ENCODE results near the gene KCNQ2. TPM values are rescaled to one million over a fixed set of nuclear protein-coding genes. Genes with fewer than 3 reads are reported as not detected.

Gene KCNQ2
- total and polyA plus RNA-seq, 4 donors = not detected

DNA sequence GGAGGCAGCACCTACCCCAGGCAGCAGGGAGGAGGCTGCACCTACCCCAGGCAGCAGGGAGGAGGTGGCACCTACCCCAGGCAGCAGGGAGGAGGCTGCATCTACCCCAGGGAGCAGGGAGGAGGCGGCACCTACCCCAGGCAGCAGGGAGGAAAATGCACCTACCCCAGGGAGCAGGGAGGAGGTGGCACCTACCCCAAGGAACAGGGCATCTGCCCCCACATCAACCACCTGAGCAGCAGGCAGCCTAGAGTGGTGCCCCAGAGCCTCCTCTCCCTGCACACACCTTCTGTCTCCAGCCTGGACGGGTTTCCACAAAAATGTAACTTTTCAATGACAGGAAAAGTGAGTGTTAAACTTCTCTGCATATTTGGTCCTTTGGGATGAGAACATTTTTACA lies 10.2 kb downstream of the KCNQ2 start (continued):
- TF ChIP-seq, protein P1, sequence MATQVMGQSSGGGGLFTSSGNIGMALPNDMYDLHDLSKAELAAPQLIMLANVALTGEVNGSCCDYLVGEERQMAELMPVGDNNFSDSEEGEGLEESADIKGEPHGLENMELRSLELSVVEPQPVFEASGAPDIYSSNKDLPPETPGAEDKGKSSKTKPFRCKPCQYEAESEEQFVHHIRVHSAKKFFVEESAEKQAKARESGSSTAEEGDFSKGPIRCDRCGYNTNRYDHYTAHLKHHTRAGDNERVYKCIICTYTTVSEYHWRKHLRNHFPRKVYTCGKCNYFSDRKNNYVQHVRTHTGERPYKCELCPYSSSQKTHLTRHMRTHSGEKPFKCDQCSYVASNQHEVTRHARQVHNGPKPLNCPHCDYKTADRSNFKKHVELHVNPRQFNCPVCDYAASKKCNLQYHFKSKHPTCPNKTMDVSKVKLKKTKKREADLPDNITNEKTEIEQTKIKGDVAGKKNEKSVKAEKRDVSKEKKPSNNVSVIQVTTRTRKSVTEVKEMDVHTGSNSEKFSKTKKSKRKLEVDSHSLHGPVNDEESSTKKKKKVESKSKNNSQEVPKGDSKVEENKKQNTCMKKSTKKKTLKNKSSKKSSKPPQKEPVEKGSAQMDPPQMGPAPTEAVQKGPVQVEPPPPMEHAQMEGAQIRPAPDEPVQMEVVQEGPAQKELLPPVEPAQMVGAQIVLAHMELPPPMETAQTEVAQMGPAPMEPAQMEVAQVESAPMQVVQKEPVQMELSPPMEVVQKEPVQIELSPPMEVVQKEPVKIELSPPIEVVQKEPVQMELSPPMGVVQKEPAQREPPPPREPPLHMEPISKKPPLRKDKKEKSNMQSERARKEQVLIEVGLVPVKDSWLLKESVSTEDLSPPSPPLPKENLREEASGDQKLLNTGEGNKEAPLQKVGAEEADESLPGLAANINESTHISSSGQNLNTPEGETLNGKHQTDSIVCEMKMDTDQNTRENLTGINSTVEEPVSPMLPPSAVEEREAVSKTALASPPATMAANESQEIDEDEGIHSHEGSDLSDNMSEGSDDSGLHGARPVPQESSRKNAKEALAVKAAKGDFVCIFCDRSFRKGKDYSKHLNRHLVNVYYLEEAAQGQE (IDR thresholded peaks at IDR 0.05) = no peak
- TF ChIP-seq HNF4G (IDR thresholded peaks at IDR 0.05) = no peak

DNA sequence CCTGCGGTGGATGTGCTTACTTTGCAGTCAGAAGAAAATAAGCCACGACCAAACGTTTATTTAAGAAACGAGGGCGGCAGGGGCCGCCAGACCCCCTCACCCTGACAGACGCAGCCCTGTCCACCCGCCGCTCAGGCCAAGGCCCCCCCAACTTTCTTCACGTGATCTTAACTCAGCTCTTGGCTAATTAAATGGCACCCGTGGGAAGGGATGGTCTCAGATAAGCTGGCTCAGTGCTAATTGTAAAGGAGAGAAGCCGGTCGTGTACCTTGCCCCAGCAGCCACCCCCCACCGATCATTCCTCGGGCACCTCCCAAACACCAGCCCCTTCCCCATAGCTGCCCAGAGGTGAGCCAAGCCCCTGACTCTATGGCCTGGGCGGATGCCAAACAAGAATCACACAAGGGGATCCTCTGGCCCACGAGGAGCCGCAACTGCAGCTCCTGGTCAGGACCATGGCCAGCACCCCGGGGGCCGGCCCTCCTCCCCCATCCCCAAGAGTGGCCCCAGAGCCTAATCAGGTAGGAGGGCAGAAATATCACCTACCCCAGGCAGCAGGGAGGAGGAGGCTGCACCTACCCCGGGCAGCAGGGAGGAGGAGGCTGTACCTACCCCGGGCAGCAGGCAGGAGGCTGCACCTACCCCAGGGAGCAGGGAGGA lies 11.2 kb downstream of the KCNQ2 start:
- H3K27ac ChIP-seq (ENCODE audit: low read depth in 1 of 2, low read length in 2 of 2) = no peak overlapping the region
- no peaks in the 10 kb centered on the region for H3K36me3 ChIP-seq (ENCODE audit: control insufficient read depth in 4 of 4, insufficient read depth in 3 of 4, low read depth in 1 of 4, low read length in 3 of 4)
- no peak overlapping the region for H3K9ac ChIP-seq (ENCODE audit: low read depth in 1 of 2, low read length in 2 of 2)
- H3K27me3 ChIP-seq (ENCODE audit: control insufficient read depth in 4 of 4, insufficient read depth in 4 of 4, low read length in 3 of 4) = peaks cover 0 to 11% (median under 1%) of the 10 kb centered on the region in 4 donors
- 26% methylated on average over 22 of the region's 22 CpGs for WGBS
- H3K9me3 ChIP-seq (ENCODE audit: control insufficient read depth in 4 of 4, low read length in 3 of 4) = no peaks in the 10 kb centered on the region
- no peak for TF ChIP-seq RAD21 (IDR thresholded peaks at IDR 0.05)
- TF ChIP-seq, protein P1 (IDR thresholded peaks at IDR 0.05) = peak; percentile 97
- no peaks in the 10 kb centered on the region for H3K4me1 ChIP-seq (ENCODE audit: control insufficient read depth in 4 of 4, insufficient read depth in 4 of 4, low read length in 3 of 4)
- no peak overlapping the region for H3K4me3 ChIP-seq (ENCODE audit: low read depth in 1 of 3, low read length in 3 of 3)
- DNase-seq (ENCODE audit: low spot score) = no peak

DNA sequence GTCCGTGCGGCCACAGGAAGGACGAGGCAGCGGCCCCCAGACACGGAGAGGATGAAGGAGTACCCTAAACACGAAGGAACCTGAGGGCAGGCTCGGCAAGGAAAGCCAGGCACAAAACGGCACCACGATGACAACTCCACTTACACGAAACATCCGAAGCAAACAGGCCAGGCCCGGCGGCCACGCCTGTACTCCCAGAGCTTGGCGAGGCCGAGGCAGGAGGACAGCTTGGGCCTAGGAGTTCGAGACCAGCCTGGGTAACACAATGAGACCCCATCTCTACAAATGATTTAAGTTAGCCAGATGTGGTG lies 13.4 kb downstream of the KCNQ2 start:
- DNase-seq (ENCODE audit: low spot score) = no peak
- Histone ChIP-seq H3K9me3 (ENCODE audit: control insufficient read depth in 4 of 4, low read length in 3 of 4) (no peaks in the 10 kb centered on the region), H3K9ac (ENCODE audit: low read depth in 1 of 2, low read length in 2 of 2) (no peak overlapping the region), H3K27me3 (ENCODE audit: control insufficient read depth in 4 of 4, insufficient read depth in 4 of 4, low read length in 3 of 4) (peaks cover 0 to 11% (median under 1%) of the 10 kb centered on the region in 4 donors), H3K27ac (ENCODE audit: low read depth in 1 of 2, low read length in 2 of 2) (no peak overlapping the region), H3K36me3 (ENCODE audit: control insufficient read depth in 4 of 4, insufficient read depth in 3 of 4, low read depth in 1 of 4, low read length in 3 of 4) (no peaks in the 10 kb centered on the region), H3K4me1 (ENCODE audit: control insufficient read depth in 4 of 4, insufficient read depth in 4 of 4, low read length in 3 of 4) (no peaks in the 10 kb centered on the region), H3K4me3 (ENCODE audit: low read depth in 1 of 3, low read length in 3 of 3) (no peak overlapping the region)
- WGBS = 78% methylated on average over 17 of the region's 17 CpGs
- no peak for TF ChIP-seq GABPA (IDR thresholded peaks at IDR 0.05 in 1 of 2, conservative IDR thresholded peaks at IDR 0.05 in 1 of 2)
- TF ChIP-seq, protein P2, sequence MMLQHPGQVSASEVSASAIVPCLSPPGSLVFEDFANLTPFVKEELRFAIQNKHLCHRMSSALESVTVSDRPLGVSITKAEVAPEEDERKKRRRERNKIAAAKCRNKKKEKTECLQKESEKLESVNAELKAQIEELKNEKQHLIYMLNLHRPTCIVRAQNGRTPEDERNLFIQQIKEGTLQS (IDR thresholded peaks at IDR 0.05) = no peak
